Vein endothelial cell (primary cell): Measurements from ENCODE around the gene CCL18. TPM values are rescaled to one million over a fixed set of nuclear protein-coding genes. Genes with fewer than 3 reads are reported as not detected.

ENCODE experiments used
- small RNA-seq: library from RNA; depleted of rRNA; stranded (forward); fragments of <200 nt; gene quantifications from one replicate; pipeline ENCODE3, GENCODE V24; 2012
- total RNA-seq: library from RNA; depleted of rRNA; stranded (reverse); fragments of >200 nt; gene quantifications from 2 replicates; pipeline ENCODE4 v1.2.3, GENCODE V29; 2012

CCL18 gene
- not detected in 2 replicates for total RNA-seq

GRCh38 chr17:36063786-36064541 is at the start of gene CCL18:
Gene CCL18, plus strand, starts transcription at chr17:36064272. Its CDS starts 71 bp downstream, at chr17:36064343.

GRCh38 chr17:36017799-36018198 is 46.3 kb upstream of the CCL18 start, which contains the start of gene CCL23:
Gene CCL23, minus strand, starts transcription at chr17:36017972. Its CDS starts 75 bp downstream, at chr17:36017897.

GRCh38 chr17:36089888-36090836 is 26.1 kb downstream of the CCL18 start, which contains the start of gene CCL3:
Gene CCL3, minus strand, starts transcription at chr17:36090143. Its CDS starts 85 bp downstream, at chr17:36090058.

GRCh38 chr17:36103401-36103975 is 39.4 kb downstream of the CCL18 start, which contains the start of gene CCL4:
Gene CCL4, plus strand, starts transcription at chr17:36103827. Its CDS starts 79 bp downstream, at chr17:36103906.

Small RNA genes lying within 50 kb of the gene (small RNA-seq; reads per million reads assigned to genes)
- not detected for gene RN7SL301P

Other genes starting within 250 kb of the CCL18 start
- gene HEATR9, start 195.4 kb upstream of the CCL18 start, total RNA-seq: not detected in 2 replicates
- gene CCL5, start 183.9 kb upstream of the CCL18 start, total RNA-seq: 0.19 and 0.65 TPM in 2 replicates
- not detected in 2 replicates for gene RDM1, start 133.5 kb upstream of the CCL18 start, total RNA-seq
- not detected in 2 replicates for gene LYZL6, start 120.6 kb upstream of the CCL18 start, total RNA-seq
- gene CCL16, start 82.8 kb upstream of the CCL18 start, total RNA-seq: 0.65 and 0.86 TPM in 2 replicates
- 32.7 and 43.2 TPM in 2 replicates for gene CCL14, start 77.5 kb upstream of the CCL18 start, total RNA-seq
- gene CCL15, start 62.7 kb upstream of the CCL18 start, total RNA-seq: not detected in 2 replicates
- 0.98 and 6.4 TPM in 2 replicates for gene CCL23, start 46.3 kb upstream of the CCL18 start, total RNA-seq
- not detected in 2 replicates for gene CCL3, start 25.9 kb downstream of the CCL18 start, total RNA-seq
- not detected in 2 replicates for gene CCL4, start 39.6 kb downstream of the CCL18 start, total RNA-seq
- gene TBC1D3B, start 112.4 kb downstream of the CCL18 start, total RNA-seq: 0.86 TPM in 1 of 2 replicates, not detected in the other
- not detected in 2 replicates for gene CCL3L1, start 132.5 kb downstream of the CCL18 start, total RNA-seq
- gene CCL4L2, start 146.8 kb downstream of the CCL18 start, total RNA-seq: not detected in 2 replicates
- gene TBC1D3I, start 200.3 kb downstream of the CCL18 start, total RNA-seq: 0.57 TPM in 1 of 2 replicates, not detected in the other